Transverse colon (tissue), 3 donors: ENCODE results near the gene SEPTIN6.

Experiments
- CTCF ChIP-seq, 5 experiments: fragments of 200-600 bp in 3 of 5; fragments of 450-650 bp in 2 of 5; sonication (generic) in 3 of 5; IDR thresholded peaks; 1 replicate in 2 of 5; 2 replicates in 3 of 5; pipeline ENCODE4 v1.5.1; 2016 to 2017; ENCODE audit warnings: antibody characterized with exemption in 5 of 5, inconsistent platforms in 3 of 5, mild to moderate bottlenecking in 2 of 5, moderate library complexity in 1 of 5
- EP300 ChIP-seq: sonication (generic); formaldehyde crosslinking; IDR thresholded peaks from one replicate; pipeline ENCODE4 v1.6.1; 2017; ENCODE audit warnings: antibody characterized with exemption, low read depth

DNA sequence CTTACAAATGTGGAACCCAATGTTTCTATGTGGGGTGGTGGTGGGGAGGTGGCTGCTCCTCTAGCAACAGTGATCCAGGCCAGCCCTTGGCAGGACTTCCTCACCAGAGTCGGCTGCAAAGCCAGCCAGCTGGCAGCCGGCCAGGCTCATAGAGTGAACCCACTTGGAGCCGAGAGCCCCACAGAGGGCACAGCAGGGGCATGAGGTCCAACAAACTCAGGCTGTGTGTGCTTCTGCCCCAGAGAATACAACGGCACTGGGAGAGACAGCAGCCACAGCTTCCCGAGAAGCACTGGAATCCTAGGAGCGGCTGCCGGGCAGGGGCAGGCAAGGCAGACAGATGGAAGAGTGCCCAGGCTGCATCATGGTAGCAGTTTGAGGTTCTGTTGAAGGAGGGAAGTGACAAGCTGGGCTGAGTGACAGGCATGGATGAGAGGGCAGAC lies 42.0 kb upstream of the SEPTIN6 start:
- TF ChIP-seq EP300, result no peak
- no peak for TF ChIP-seq CTCF (IDR thresholded peaks at IDR 0.05)
